ENCODE results near the gene CHM. TPM values are rescaled to one million over a fixed set of nuclear protein-coding genes. Genes with fewer than 3 reads are reported as not detected.

The CHM gene
- total and polyA plus RNA-seq, 2 of the 8 experiments (the other 6 are each of a cell fraction or from before 2014, with no cell fraction given): 8.6 to 15.5 TPM

DNA sequence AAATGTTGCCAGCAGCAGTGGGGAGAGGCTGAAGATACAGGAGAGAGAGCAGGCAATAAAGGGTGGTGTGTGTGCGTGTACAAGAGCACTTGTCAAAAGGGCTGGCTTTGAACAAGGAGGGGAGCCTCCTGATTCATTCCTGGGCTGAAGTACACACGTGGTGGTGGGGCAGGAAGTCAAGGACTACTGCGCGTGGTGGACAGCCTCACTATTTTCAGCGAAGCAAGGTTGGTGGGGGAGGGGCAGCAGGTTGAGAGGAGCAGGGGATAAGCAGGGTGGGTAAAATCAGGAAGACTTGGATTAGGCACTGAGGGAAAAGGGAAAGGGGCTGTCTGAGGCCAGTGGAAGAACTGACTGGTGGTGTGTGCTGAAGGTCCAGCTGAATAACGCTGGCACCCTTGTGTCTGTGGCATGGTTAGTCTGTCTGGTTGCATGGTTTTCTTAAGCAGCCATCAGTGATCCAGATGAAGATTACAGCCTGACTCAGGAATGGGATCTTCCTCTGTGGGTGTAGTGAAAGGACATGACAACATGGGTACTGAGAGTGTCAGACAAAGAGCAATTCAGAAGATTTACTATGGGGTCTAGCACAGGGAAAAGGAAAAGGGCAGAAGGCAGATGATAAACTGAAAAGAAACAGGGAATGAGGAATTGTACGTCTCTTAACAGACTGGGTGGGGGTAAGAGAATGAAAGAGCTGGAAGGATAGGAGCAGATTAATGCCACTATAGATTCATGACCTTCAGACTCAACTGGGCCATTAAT lies 149.8 kb downstream of the CHM start:
- DNase-seq (ENCODE audit: low read depth in 1 of 2, low spot score in 2 of 2): no peak
- H2AK5ac ChIP-seq (ENCODE audit: low read depth, low read length): no peak overlapping the region
- H3K9ac ChIP-seq (replicated peaks in 1 of 4; ENCODE audit: extremely low read depth in 1 of 4, low read depth in 3 of 4, low read length in 3 of 4): no peak overlapping the region
- 95% methylated on average over 6 of the region's 7 CpGs; no CpG with 5 or more reads in 1 of the 2 experiments for WGBS, 2 experiments (ENCODE audit: extremely low coverage in 1 of 2, insufficient coverage in 1 of 2, insufficient read length in 1 of 2, insufficient replicate concordance in 2 of 2, low coverage in 1 of 2, low lambda C conversion rate in 2 of 2, missing lambda C conversion rate in 1 of 2)
- H3K9me3 ChIP-seq (ENCODE audit: insufficient read depth in 2 of 2, low read depth in 1 of 2, low read length in 1 of 2): no peaks in the 10 kb centered on the region
- no peak overlapping the region for H2BK15ac ChIP-seq (ENCODE audit: low read length)
- no peaks in the 10 kb centered on the region for H3K23me2 ChIP-seq (ENCODE audit: low read depth, low read length)
- no peak overlapping the region for H2BK5ac ChIP-seq (ENCODE audit: low read depth, low read length)
- no peak overlapping the region for H2BK20ac ChIP-seq (ENCODE audit: low read length)
- H3K36me3 ChIP-seq (ENCODE audit: control insufficient read depth in 2 of 4, insufficient read depth in 4 of 4, low read length in 3 of 4): no peaks in the 10 kb centered on the region
- H3K4me2 ChIP-seq (ENCODE audit: insufficient read depth in 1 of 2, low read depth in 2 of 2, low read length in 2 of 2): no peak overlapping the region
- no peak overlapping the region for H3K4me3 ChIP-seq (ENCODE audit: extremely low read depth in 1 of 4, insufficient read depth in 2 of 4, low read depth in 3 of 4, low read length in 4 of 4)
- H3K79me1 ChIP-seq (ENCODE audit: low read depth, low read length): no peaks in the 10 kb centered on the region
- no peak overlapping the region for H3K27ac ChIP-seq (ENCODE audit: low read depth, low read length)
- H3K23ac ChIP-seq (ENCODE audit: insufficient read length): no peak overlapping the region
- no peak overlapping the region for H3K14ac ChIP-seq (ENCODE audit: insufficient read length)
- no peak for FAIRE-seq
- no peak overlapping the region for H2AFZ ChIP-seq (ENCODE audit: low read length)
- no peak overlapping the region for H3K4ac ChIP-seq (replicated peaks; ENCODE audit: insufficient read length, low read depth, low read length)
- no peak overlapping the region for H4K91ac ChIP-seq (replicated peaks; ENCODE audit: insufficient read length, low read length)
- no peak overlapping the region for H2BK120ac ChIP-seq (replicated peaks; ENCODE audit: low read depth, low read length)
- H4K8ac ChIP-seq (ENCODE audit: extremely low read depth, insufficient read depth, low read length): no peak overlapping the region
- ChIA-PET CTCF (ENCODE audit: partially characterized antibody) (no interaction called here), POLR2A (ENCODE audit: partially characterized antibody) (no interaction called here)
- no peak overlapping the region for H3K56ac ChIP-seq (replicated peaks; ENCODE audit: insufficient read length, low read depth, low read length)
- no peaks in the 10 kb centered on the region for H4K20me1 ChIP-seq (replicated peaks in 1 of 2; ENCODE audit: control insufficient read depth in 1 of 2, insufficient read depth in 2 of 2, low read length in 2 of 2)
- H2BK12ac ChIP-seq (ENCODE audit: low read depth, low read length): no peak overlapping the region
- no peak overlapping the region for H4K5ac ChIP-seq (ENCODE audit: insufficient read length, low read depth, low read length)
- H3K27me3 ChIP-seq (replicated peaks in 1 of 4; ENCODE audit: control insufficient read depth in 3 of 4, extremely low read depth in 1 of 4, insufficient read depth in 3 of 4, low read length in 3 of 4): no peaks in the 10 kb centered on the region
- no peak overlapping the region for H3K18ac ChIP-seq (ENCODE audit: extremely low read depth, low read length)
- no peaks in the 10 kb centered on the region for H3K4me1 ChIP-seq (replicated peaks in 1 of 4; ENCODE audit: control insufficient read depth in 3 of 4, insufficient read depth in 4 of 4, low read length in 3 of 4)
- H3K79me2 ChIP-seq (ENCODE audit: control insufficient read depth in 1 of 2, insufficient read depth in 2 of 2, low read length in 2 of 2): no peaks in the 10 kb centered on the region
- TF ChIP-seq SRF (IDR thresholded peaks at IDR 0.05; ENCODE audit: low read depth, low read length) (no peak), GABPA (IDR thresholded peaks at IDR 0.05; ENCODE audit: borderline replicate concordance, insufficient read depth, low read length) (no peak), ASH2L (IDR thresholded peaks at IDR 0.05; ENCODE audit: low read length) (no peak), CHD1 (IDR thresholded peaks at IDR 0.05; ENCODE audit: low read depth, low read length) (no peak), RXRA (IDR thresholded peaks at IDR 0.05; ENCODE audit: insufficient read depth, low read depth, low read length) (no peak), SIN3A (conservative IDR thresholded peaks at IDR 0.05 in 1 of 2, IDR thresholded peaks at IDR 0.05 in 1 of 2; ENCODE audit: low read depth in 1 of 2, low read length in 2 of 2) (no peak), CEBPB (IDR thresholded peaks at IDR 0.05; ENCODE audit: low read depth, low read length) (no peak), MAFK (IDR thresholded peaks at IDR 0.05; ENCODE audit: low read depth, low read length) (no peak), EZH2 (IDR thresholded peaks at IDR 0.05; ENCODE audit: low read depth, low read length, severe bottlenecking) (no peak), SP4 (IDR thresholded peaks at IDR 0.05; ENCODE audit: low read length) (no peak)
- TF ChIP-seq, protein P1, sequence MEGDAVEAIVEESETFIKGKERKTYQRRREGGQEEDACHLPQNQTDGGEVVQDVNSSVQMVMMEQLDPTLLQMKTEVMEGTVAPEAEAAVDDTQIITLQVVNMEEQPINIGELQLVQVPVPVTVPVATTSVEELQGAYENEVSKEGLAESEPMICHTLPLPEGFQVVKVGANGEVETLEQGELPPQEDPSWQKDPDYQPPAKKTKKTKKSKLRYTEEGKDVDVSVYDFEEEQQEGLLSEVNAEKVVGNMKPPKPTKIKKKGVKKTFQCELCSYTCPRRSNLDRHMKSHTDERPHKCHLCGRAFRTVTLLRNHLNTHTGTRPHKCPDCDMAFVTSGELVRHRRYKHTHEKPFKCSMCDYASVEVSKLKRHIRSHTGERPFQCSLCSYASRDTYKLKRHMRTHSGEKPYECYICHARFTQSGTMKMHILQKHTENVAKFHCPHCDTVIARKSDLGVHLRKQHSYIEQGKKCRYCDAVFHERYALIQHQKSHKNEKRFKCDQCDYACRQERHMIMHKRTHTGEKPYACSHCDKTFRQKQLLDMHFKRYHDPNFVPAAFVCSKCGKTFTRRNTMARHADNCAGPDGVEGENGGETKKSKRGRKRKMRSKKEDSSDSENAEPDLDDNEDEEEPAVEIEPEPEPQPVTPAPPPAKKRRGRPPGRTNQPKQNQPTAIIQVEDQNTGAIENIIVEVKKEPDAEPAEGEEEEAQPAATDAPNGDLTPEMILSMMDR (IDR thresholded peaks at IDR 0.05; ENCODE audit: control extremely low read depth in 1 of 3, insufficient read depth in 1 of 3, low read depth in 1 of 3, low read length in 3 of 3): no peak
